Adrenal gland (tissue), 12 donors: ENCODE measurements around the gene ABTB2. TPM values are rescaled to one million over a fixed set of nuclear protein-coding genes. Genes with fewer than 3 reads are reported as not detected.

Source experiments
- DNase-seq, 7 donors: peaks; one replicate each; pipeline ENCODE4 v3.0.0-alpha.2; 2019 to 2020
- H3K27ac ChIP-seq, 5 donors: fragments of 200-600 bp; sonication (generic) in 4 of 5; 1 replicate in 3 of 5; 2 replicates in 2 of 5; pipeline versions ENCODE4 v1.5.1 to v1.8.0; 2016 to 2020; ENCODE audit warnings: mild to moderate bottlenecking in 1 of 5
- H3K27me3 ChIP-seq: fragments of 200-600 bp; 2 replicates; pipeline ENCODE4 v1.8.0; 2021
- H3K36me3 ChIP-seq, 2 donors: fragments of 200-600 bp; replicated peaks in 1 of 2; 1 replicate in 1 of 2; 2 replicates in 1 of 2; pipeline versions ENCODE4 v1.5.1 to v1.8.0; 2018 to 2022
- H3K4me1 ChIP-seq, 2 donors: fragments of 200-600 bp; replicated peaks in 1 of 2; 1 replicate in 1 of 2; 2 replicates in 1 of 2; pipeline versions ENCODE4 v1.5.1 to v1.8.0; 2018 to 2021
- H3K4me3 ChIP-seq, 4 donors: fragments of 200-600 bp; sonication (generic) in 3 of 4; one replicate each; pipeline ENCODE4 v1.5.1; 2016 to 2018
- H3K9me3 ChIP-seq, 3 donors: fragments of 200-600 bp; sonication (generic) in 1 of 3; replicated peaks in 1 of 3; 1 replicate in 2 of 3; 2 replicates in 1 of 3; pipeline versions ENCODE4 v1.5.1 to v1.8.0; 2016 to 2021
- POLR2A ChIP-seq, 2 donors: fragments of 450-650 bp; IDR thresholded peaks; one replicate each; pipeline ENCODE4 v1.6.1; 2017; ENCODE audit warnings: antibody characterized with exemption in 2 of 2, mild to moderate bottlenecking in 2 of 2, moderate library complexity in 1 of 2
- WGBS, 4 donors: extraction: QIAGEN DNeasy Blood & Tissue Kit in 2 of 4; methylation state at CpG; one replicate each; pipeline versions ENCODE4 v1.1.5 to v1.1.7; 2013 to 2017; 5-methylcytosine and 5-hydroxymethylcytosine counted together
- intact Hi-C, 2 donors: fragments of 100-400 bp; cut with DNase I; formaldehyde crosslinking; loops; one replicate each; pipeline versions ENCODE4 v1.14.1 to v1.15.0; 2022 to 2023
- polyA plus RNA-seq, 3 donors: library from polyadenylated mRNA; stranded (reverse); fragments of 200-250 nt in 2 of 3; fragments of 350-450 nt in 1 of 3; fragmentation: Illumina TruSeq in 1 of 3; extraction: RNeasy Lipid Tissue Mini Kit (QIAGEN cat#74804) in 1 of 3; gene quantifications; one replicate each; pipeline ENCODE4 v1.2.3, GENCODE V29; 2013 to 2014
- total RNA-seq, 9 donors: library from RNA; depleted of rRNA in 4 of 9; stranded (reverse); fragments of >200 nt in 4 of 9; fragments of 120-200 nt in 1 of 9; fragmentation: NEBNext Ultra II Directional in 1 of 9; extraction: Animal tissue kit (Norgen Biotek cat#: 25700) in 1 of 9; gene quantifications; one replicate each; pipeline versions ENCODE4 v1.1.0 to v1.2.4, GENCODE V29; 2013 to 2023
- TF ChIP-seq, protein P1 (sequence below), 6 experiments: fragments of 450-650 bp in 4 of 6; fragments of 200-600 bp in 2 of 6; sonication (generic) in 1 of 6; IDR thresholded peaks; 1 replicate in 5 of 6; 2 replicates in 1 of 6; pipeline versions ENCODE4 v1.5.1 to v1.8.0; 2016 to 2021; ENCODE audit warnings: antibody characterized with exemption in 6 of 6, mild to moderate bottlenecking in 2 of 6, moderate library complexity in 1 of 6
- donor health status: healthy with polysubstance abuse.
- donor health status: Bipolar disorder and iron deficiency.
- donor health status: DM: yes; HTN: yes; CAD: no.
- donor health status: DM: no; HTN: no; CAD: no.
- donor health status: DM: no; HTN: no; CAD: no.
- donor health status: DM: yes; HTN: yes; CAD: no.

ABTB2 gene
- total and polyA plus RNA-seq, 12 donors, result 1.9 to 32.3 (median 6.1) TPM

DNA sequence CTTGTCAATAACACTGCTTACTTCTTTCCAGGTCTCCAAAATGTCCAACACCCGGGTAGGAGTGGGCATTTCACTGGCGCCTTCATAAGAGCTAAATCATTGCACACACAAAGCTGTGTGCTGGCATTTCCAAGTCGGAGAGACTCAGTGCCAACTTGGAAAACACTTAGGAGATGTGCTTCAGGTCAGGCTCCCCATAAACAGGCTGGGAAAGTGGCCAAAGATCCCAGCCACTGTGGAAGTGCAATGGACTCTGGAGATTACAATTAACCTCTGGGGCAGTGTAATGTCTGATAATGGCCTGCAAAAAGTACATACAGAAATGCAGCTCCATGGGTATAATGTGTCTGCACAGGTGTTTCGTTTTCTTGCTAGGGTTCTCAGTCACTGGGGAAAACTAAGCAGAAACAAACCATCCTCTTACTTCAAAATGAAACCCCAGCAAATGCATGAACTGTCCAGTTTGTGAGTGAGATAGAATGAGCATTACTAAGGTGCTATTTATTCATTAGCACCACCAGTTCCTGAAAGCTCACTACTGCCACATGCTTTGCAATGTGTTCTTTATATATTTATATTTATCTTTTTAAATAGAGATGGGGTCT lies 79.0 kb downstream of the ABTB2 start:
- 71 to 87% (median 79%) methylated on average over 4 of the region's 4 CpGs for WGBS, 4 donors
- intact Hi-C loops, result no loop called here

DNA sequence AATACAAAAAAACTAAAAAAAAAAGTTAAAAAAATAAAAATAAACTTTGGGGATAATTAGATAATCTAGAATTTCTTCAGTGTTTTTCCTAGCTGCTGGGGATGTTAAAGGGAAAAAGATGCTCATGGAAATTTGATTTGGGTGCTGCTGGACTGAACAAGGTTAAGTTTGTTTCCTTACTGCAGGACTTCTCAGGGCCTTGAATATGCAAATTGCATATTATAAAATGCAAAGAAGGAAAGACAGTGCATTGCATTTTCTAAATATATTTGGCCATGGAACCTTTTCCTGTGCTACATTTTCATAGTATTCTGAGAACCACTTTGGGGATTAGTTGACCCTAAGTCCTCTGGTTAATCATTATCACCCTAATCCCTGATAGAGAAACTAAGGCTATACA lies 79.6 kb downstream of the ABTB2 start:
- Histone ChIP-seq H3K27me3 (no peaks in the 10 kb centered on the region), H3K27ac (no peak overlapping the region), H3K4me3 (no peak overlapping the region), H3K9me3 (no peaks in the 10 kb centered on the region), H3K36me3 (no peaks in the 10 kb centered on the region), H3K4me1 (no peaks in the 10 kb centered on the region)
- intact Hi-C loops, result no loop called here
- TF ChIP-seq POLR2A (IDR thresholded peaks at IDR 0.05), result no peak
- TF ChIP-seq, protein P1, sequence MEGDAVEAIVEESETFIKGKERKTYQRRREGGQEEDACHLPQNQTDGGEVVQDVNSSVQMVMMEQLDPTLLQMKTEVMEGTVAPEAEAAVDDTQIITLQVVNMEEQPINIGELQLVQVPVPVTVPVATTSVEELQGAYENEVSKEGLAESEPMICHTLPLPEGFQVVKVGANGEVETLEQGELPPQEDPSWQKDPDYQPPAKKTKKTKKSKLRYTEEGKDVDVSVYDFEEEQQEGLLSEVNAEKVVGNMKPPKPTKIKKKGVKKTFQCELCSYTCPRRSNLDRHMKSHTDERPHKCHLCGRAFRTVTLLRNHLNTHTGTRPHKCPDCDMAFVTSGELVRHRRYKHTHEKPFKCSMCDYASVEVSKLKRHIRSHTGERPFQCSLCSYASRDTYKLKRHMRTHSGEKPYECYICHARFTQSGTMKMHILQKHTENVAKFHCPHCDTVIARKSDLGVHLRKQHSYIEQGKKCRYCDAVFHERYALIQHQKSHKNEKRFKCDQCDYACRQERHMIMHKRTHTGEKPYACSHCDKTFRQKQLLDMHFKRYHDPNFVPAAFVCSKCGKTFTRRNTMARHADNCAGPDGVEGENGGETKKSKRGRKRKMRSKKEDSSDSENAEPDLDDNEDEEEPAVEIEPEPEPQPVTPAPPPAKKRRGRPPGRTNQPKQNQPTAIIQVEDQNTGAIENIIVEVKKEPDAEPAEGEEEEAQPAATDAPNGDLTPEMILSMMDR (IDR thresholded peaks at IDR 0.05), result no peak
- no peak for DNase-seq

More for the DNA sequence above, 79.0 kb downstream of the ABTB2 start:
- no peaks in the 10 kb centered on the region for H3K9me3 ChIP-seq
- TF ChIP-seq, protein P1 (IDR thresholded peaks at IDR 0.05), result no peak
- no peak for TF ChIP-seq POLR2A (IDR thresholded peaks at IDR 0.05)
- H3K27me3 ChIP-seq, result no peaks in the 10 kb centered on the region
- no peaks in the 10 kb centered on the region for H3K4me1 ChIP-seq
- DNase-seq, result no peak
- H3K4me3 ChIP-seq, result no peak overlapping the region
- no peaks in the 10 kb centered on the region for H3K36me3 ChIP-seq
- no peak overlapping the region for H3K27ac ChIP-seq

DNA sequence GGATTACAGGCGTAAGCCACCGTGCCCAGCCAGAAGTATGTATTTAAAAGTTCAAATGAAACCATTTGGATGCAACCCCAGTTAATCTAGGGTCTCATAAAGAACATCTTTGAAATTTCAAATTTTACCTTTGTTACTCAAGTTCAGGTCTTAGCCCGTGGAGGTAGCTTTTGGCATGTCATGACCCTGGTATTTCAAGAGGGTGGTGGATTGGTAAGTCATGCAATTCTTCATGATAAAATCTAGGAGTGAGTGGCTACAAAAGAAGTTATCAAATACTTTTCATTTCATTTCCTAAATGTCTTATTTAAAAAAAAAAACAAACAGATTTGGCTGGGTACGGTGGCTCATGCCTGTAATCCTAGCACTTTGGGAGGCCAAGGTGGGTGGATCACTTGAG lies 80.6 kb downstream of the ABTB2 start:
- Histone ChIP-seq H3K36me3 (no peaks in the 10 kb centered on the region), H3K4me3 (no peak overlapping the region), H3K27me3 (no peaks in the 10 kb centered on the region), H3K9me3 (no peaks in the 10 kb centered on the region), H3K27ac (no peak overlapping the region), H3K4me1 (no peaks in the 10 kb centered on the region)
- intact Hi-C loops, result no loop called here
- WGBS, 4 donors, result 87 to 96% (median 92%) methylated on average over 4 of the region's 4 CpGs
- no peak for DNase-seq
- TF ChIP-seq POLR2A (IDR thresholded peaks at IDR 0.05), result no peak
- TF ChIP-seq, protein P1 (IDR thresholded peaks at IDR 0.05), result no peak

DNA sequence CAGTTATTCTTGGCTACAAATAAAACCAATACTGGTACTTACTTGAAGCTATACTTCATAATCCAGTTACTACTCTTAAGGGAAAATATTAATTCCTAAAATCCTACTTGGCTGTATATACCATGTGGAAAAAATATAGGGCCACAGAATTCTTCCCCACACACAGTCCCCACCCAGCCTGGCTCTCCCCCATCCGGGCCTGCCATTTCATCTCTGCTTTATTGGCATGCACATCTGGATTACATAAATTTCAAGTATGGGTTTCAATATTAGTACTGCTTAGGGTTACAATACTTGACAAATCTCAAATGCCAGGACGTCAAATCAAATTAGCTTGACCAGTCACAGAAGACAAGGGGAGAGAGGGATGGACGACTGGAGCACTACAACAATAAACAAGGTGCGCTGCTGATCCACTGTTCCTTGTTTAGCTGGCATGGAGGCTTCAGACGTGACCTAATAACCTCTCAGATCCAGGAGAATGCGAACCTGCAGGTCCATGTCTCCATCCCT lies 81.4 kb downstream of the ABTB2 start:
- H3K36me3 ChIP-seq, result no peaks in the 10 kb centered on the region
- no peaks in the 10 kb centered on the region for H3K27me3 ChIP-seq
- H3K4me3 ChIP-seq, result no peak overlapping the region
- no peak for TF ChIP-seq POLR2A (IDR thresholded peaks at IDR 0.05)
- TF ChIP-seq, protein P1 (IDR thresholded peaks at IDR 0.05), result no peak
- no peaks in the 10 kb centered on the region for H3K9me3 ChIP-seq
- WGBS, 4 donors, result 88 to 95% (median 93%) methylated on average over 6 of the region's 6 CpGs
- H3K4me1 ChIP-seq, result no peaks in the 10 kb centered on the region
- intact Hi-C loops, result no loop called here
- DNase-seq, result no peak
- no peak overlapping the region for H3K27ac ChIP-seq
